ENCODE results near the gene FBXL14. TPM values are rescaled to one million over a fixed set of nuclear protein-coding genes. Genes with fewer than 3 reads are reported as not detected.

Gene FBXL14
- total and polyA plus RNA-seq, 2 experiments from 2014 or later = 8.6 to 11.7 TPM

GRCh38 chr12:1638203-1638602, 43.8 kb upstream of the FBXL14 start:
- Histone ChIP-seq H2AFZ (no peak overlapping the region), H3K27ac (no peak overlapping the region), H4K20me1 (ENCODE audit: insufficient read depth, poor library complexity, severe bottlenecking) (no peaks in the 10 kb centered on the region), H3K4me3 (no peak overlapping the region), H3K9me2 (replicated peaks; ENCODE audit: insufficient read depth) (no peaks in the 10 kb centered on the region), H3K4me2 (no peak overlapping the region), H3K27me3 (no peaks in the 10 kb centered on the region), H3K36me3 (replicated peaks; ENCODE audit: insufficient read depth, low read depth) (no peaks in the 10 kb centered on the region), H3K79me2 (no peaks in the 10 kb centered on the region), H3K9me3 (ENCODE audit: low read depth) (no peaks in the 10 kb centered on the region), H3K4me1 (ENCODE audit: insufficient read depth) (peaks cover 6% of the 10 kb centered on the region)
- TF ChIP-seq EZH2 (IDR thresholded peaks at IDR 0.05; ENCODE audit: borderline replicate concordance) = no peak
- no peak for TF ChIP-seq EZH2phosphoT487 (IDR thresholded peaks at IDR 0.05; ENCODE audit: low read depth, severe bottlenecking, unreplicated experiment)
- no peak for TF ChIP-seq CTCF (IDR thresholded peaks at IDR 0.05; ENCODE audit: poor library complexity)
- no peak for DNase-seq (ENCODE audit: low spot score)
- 73% methylated on average over 5 of the region's 5 CpGs for WGBS (ENCODE audit: low lambda C conversion rate, missing lambda C conversion rate)

- 84% methylated on average over 11 of the region's 11 CpGs for WGBS (ENCODE audit: low lambda C conversion rate, missing lambda C conversion rate)
- TF ChIP-seq CTCF (IDR thresholded peaks at IDR 0.05; ENCODE audit: poor library complexity) (no peak), EZH2phosphoT487 (IDR thresholded peaks at IDR 0.05; ENCODE audit: low read depth, severe bottlenecking, unreplicated experiment) (no peak), EZH2 (IDR thresholded peaks at IDR 0.05; ENCODE audit: borderline replicate concordance) (no peak)
- no peak for DNase-seq (ENCODE audit: low spot score)
- H3K9me2 ChIP-seq (replicated peaks; ENCODE audit: insufficient read depth) = no peaks in the 10 kb centered on the region
- no peaks in the 10 kb centered on the region for H4K20me1 ChIP-seq (ENCODE audit: insufficient read depth, poor library complexity, severe bottlenecking)
- no peak overlapping the region for H3K27ac ChIP-seq
- H3K4me2 ChIP-seq = no peak overlapping the region
- peaks cover 9% of the 10 kb centered on the region for H3K4me1 ChIP-seq (ENCODE audit: insufficient read depth)
- no peak overlapping the region for H3K4me3 ChIP-seq
- no peaks in the 10 kb centered on the region for H3K9me3 ChIP-seq (ENCODE audit: low read depth)
- no peaks in the 10 kb centered on the region for H3K79me2 ChIP-seq
- no peaks in the 10 kb centered on the region for H3K27me3 ChIP-seq
- H2AFZ ChIP-seq = no peak overlapping the region
- no peaks in the 10 kb centered on the region for H3K36me3 ChIP-seq (replicated peaks; ENCODE audit: insufficient read depth, low read depth)
These were observed 41.1 kb upstream of the FBXL14 start for GRCh38 chr12:1635301-1636095.

GRCh38 chr12:1634590-1635191, 40.3 kb upstream of the FBXL14 start:
- Histone ChIP-seq H3K4me2 (no peak overlapping the region), H2AFZ (no peak overlapping the region), H3K4me1 (ENCODE audit: insufficient read depth) (peaks cover 16% of the 10 kb centered on the region), H3K9me2 (replicated peaks; ENCODE audit: insufficient read depth) (no peaks in the 10 kb centered on the region), H3K4me3 (no peak overlapping the region), H3K79me2 (no peaks in the 10 kb centered on the region), H4K20me1 (ENCODE audit: insufficient read depth, poor library complexity, severe bottlenecking) (no peaks in the 10 kb centered on the region), H3K27me3 (no peaks in the 10 kb centered on the region), H3K9me3 (ENCODE audit: low read depth) (no peaks in the 10 kb centered on the region), H3K36me3 (replicated peaks; ENCODE audit: insufficient read depth, low read depth) (no peaks in the 10 kb centered on the region), H3K27ac (no peak overlapping the region)
- DNase-seq (ENCODE audit: low spot score) = peak; percentile 87
- TF ChIP-seq EZH2 (IDR thresholded peaks at IDR 0.05; ENCODE audit: borderline replicate concordance) = no peak
- TF ChIP-seq CTCF (IDR thresholded peaks at IDR 0.05; ENCODE audit: poor library complexity) = peak; percentile 82
- 44% methylated on average over 16 of the region's 16 CpGs for WGBS (ENCODE audit: low lambda C conversion rate, missing lambda C conversion rate)

Data from hepatocyte (in vitro differentiated cells).